GM21723 (cell line): ENCODE results near the gene CD70.
"Not testable (repeated sequence)": the region's sequence is repeated elsewhere in the genome, so short reads cannot be mapped to it uniquely, and the experiment has no call there.

Experiments
- ATAC-seq: cut with Tn5 transposase; IDR thresholded peaks from one replicate; pipeline ENCODE4 v1.9.1; 2021; ENCODE audit warnings: mild to moderate bottlenecking, moderate library complexity; ENCODE audit not compliant: unreplicated experiment

The CD70 gene

GRCh38 chr19:6598254-6598892 lies 7.4 kb upstream of the CD70 start:
- not testable (repeated sequence) for ATAC-seq

- ATAC-seq = not testable (repeated sequence)
Observed at GRCh38 chr19:6597471-6598253, 6.7 kb upstream of the CD70 start.

GRCh38 chr19:6596621-6597020 lies 5.7 kb upstream of the CD70 start:
- no peak for ATAC-seq

- ATAC-seq = no peak
Observed at GRCh38 chr19:6593651-6594416, 2.9 kb upstream of the CD70 start.

GRCh38 chr19:6590258-6590826 lies 608 bp downstream of the CD70 start:
- peak; percentile 6 for ATAC-seq

- no peak for ATAC-seq
Observed at GRCh38 chr19:6589711-6590257, 1.2 kb downstream of the CD70 start.

- ATAC-seq = no peak
Observed at GRCh38 chr19:6588508-6589345, 2.2 kb downstream of the CD70 start.

- ATAC-seq = no peak
Observed at GRCh38 chr19:6587998-6588507, 2.9 kb downstream of the CD70 start.

- no peak for ATAC-seq
Observed at GRCh38 chr19:6587093-6587820, 3.7 kb downstream of the CD70 start.

GRCh38 chr19:6586726-6587092 lies 4.2 kb downstream of the CD70 start:
- no peak for ATAC-seq

GRCh38 chr19:6586056-6586455 lies 4.9 kb downstream of the CD70 start:
- ATAC-seq = no peak

- ATAC-seq = not testable (repeated sequence)
Observed at GRCh38 chr19:6582515-6583484, 8.2 kb downstream of the CD70 start.

GRCh38 chr19:6580313-6580712 lies 10.6 kb downstream of the CD70 start:
- ATAC-seq = no peak

GRCh38 chr19:6579450-6580178 lies 11.3 kb downstream of the CD70 start:
- ATAC-seq = no peak

- ATAC-seq = peak; percentile 72
Observed at GRCh38 chr19:6577476-6578125, 13.3 kb downstream of the CD70 start.

- peak; percentile 13 for ATAC-seq
Observed at GRCh38 chr19:6576869-6577475, 14.0 kb downstream of the CD70 start.

GRCh38 chr19:6573350-6573749 lies 17.6 kb downstream of the CD70 start:
- ATAC-seq = no peak
